ENCODE data around the gene SPEM2. TPM values are rescaled to one million over a fixed set of nuclear protein-coding genes. Genes with fewer than 3 reads are reported as not detected.

The SPEM2 gene
- total RNA-seq (ENCODE audit: low replicate concordance): not detected in 2 replicates
- long read RNA-seq: 0 reads

DNA sequence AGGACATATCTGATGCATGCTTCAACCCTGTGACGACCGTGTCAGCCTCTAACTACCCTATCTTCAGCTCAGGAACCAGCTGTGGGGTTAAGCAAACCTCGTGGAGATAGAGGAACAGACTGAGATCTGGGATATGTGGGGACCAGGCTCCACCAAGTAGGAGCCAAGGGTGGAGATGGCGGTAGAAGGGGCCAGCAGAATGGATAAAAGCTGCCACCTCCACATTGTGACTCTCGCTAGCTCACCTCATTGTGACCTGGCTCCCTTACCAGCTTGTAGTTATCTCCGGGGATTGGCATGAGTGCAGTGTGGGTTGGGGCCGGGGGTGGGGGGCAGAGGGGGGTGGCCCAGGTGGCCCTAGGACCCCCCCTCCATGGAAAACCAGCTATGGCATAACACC, at the start of gene SPEM2:
Gene SPEM2, plus strand, starts transcription at position 301 of the 400 bp plus-strand sequence. Its CDS starts 73 bp downstream, at position 374.
- H3K4me1 Mint-ChIP-seq (ENCODE audit: unreplicated experiment): no peaks in the 10 kb centered on the region
- H3K9me3 Mint-ChIP-seq: no peaks in the 10 kb centered on the region
- TF ChIP-seq, protein P1, sequence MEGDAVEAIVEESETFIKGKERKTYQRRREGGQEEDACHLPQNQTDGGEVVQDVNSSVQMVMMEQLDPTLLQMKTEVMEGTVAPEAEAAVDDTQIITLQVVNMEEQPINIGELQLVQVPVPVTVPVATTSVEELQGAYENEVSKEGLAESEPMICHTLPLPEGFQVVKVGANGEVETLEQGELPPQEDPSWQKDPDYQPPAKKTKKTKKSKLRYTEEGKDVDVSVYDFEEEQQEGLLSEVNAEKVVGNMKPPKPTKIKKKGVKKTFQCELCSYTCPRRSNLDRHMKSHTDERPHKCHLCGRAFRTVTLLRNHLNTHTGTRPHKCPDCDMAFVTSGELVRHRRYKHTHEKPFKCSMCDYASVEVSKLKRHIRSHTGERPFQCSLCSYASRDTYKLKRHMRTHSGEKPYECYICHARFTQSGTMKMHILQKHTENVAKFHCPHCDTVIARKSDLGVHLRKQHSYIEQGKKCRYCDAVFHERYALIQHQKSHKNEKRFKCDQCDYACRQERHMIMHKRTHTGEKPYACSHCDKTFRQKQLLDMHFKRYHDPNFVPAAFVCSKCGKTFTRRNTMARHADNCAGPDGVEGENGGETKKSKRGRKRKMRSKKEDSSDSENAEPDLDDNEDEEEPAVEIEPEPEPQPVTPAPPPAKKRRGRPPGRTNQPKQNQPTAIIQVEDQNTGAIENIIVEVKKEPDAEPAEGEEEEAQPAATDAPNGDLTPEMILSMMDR (conservative IDR thresholded peaks at IDR 0.05): no peak
- DNase-seq (ENCODE audit: extremely low spot score, unreplicated experiment): no peak
- no peak within 1 kb of the TSS for H3K27ac Mint-ChIP-seq
- no peaks in the 10 kb centered on the region for H3K27me3 Mint-ChIP-seq
- H3K4me3 Mint-ChIP-seq: no peak within 1 kb of the TSS
- no peaks in the 10 kb centered on the region for H3K36me3 Mint-ChIP-seq

DNA sequence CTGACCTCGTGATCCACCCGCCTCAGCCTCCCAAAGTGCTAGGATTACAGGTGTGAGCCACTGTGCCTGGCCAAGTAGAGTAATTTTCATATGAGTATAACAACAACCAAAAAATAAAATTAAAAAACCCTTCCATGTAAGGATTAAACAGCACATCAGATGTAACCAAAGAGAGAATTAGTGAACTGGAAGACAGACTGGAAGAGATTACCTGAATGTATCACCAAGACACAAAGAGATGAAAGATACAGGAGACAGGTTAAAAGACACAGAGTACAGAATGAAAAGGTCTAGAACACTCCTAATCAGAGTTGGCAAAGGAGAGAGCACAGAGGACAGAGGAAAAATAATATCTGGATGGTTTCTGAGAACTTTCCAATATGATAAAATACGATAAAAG, 46.3 kb upstream of the SPEM2 start:
- TF ChIP-seq, protein P1 (conservative IDR thresholded peaks at IDR 0.05): no peak
- H3K36me3 Mint-ChIP-seq: no peaks in the 10 kb centered on the region
- DNase-seq (ENCODE audit: extremely low spot score, unreplicated experiment): no peak
- no peak overlapping the region for H3K4me3 Mint-ChIP-seq
- no peak overlapping the region for H3K27ac Mint-ChIP-seq
- H3K4me1 Mint-ChIP-seq (ENCODE audit: unreplicated experiment): peaks cover 4% of the 10 kb centered on the region
- H3K27me3 Mint-ChIP-seq: peaks cover 46% of the 10 kb centered on the region
- peaks cover 5% of the 10 kb centered on the region for H3K9me3 Mint-ChIP-seq

DNA sequence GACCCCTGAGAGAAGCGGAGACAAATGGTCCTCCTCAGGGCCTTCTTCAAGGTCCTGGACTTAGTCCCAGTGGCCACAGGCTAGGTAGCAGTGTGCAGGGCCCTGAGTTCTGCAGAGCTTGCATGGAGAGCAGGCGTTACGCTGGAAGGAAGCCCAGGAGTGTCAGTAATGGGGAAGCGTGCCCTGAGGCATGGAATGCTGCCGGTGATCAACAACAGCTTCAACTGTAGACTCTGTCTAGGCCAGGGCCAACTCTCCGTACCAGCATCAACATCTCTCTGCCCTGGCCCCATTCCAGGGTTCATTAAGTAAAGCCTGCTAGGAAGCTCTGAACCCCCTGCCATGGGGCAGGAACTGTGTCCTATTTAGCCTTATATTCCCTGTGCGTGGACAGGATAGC, 45.1 kb upstream of the SPEM2 start:
- peaks cover 50% of the 10 kb centered on the region for H3K27me3 Mint-ChIP-seq
- peaks cover 5% of the 10 kb centered on the region for H3K9me3 Mint-ChIP-seq
- H3K27ac Mint-ChIP-seq: peak overlapping the region; percentile 75
- H3K4me1 Mint-ChIP-seq (ENCODE audit: unreplicated experiment): peaks cover 4% of the 10 kb centered on the region
- TF ChIP-seq, protein P1 (conservative IDR thresholded peaks at IDR 0.05): no peak
- no peak for DNase-seq (ENCODE audit: extremely low spot score, unreplicated experiment)
- H3K4me3 Mint-ChIP-seq: peak overlapping the region; percentile 86
- no peaks in the 10 kb centered on the region for H3K36me3 Mint-ChIP-seq

DNA sequence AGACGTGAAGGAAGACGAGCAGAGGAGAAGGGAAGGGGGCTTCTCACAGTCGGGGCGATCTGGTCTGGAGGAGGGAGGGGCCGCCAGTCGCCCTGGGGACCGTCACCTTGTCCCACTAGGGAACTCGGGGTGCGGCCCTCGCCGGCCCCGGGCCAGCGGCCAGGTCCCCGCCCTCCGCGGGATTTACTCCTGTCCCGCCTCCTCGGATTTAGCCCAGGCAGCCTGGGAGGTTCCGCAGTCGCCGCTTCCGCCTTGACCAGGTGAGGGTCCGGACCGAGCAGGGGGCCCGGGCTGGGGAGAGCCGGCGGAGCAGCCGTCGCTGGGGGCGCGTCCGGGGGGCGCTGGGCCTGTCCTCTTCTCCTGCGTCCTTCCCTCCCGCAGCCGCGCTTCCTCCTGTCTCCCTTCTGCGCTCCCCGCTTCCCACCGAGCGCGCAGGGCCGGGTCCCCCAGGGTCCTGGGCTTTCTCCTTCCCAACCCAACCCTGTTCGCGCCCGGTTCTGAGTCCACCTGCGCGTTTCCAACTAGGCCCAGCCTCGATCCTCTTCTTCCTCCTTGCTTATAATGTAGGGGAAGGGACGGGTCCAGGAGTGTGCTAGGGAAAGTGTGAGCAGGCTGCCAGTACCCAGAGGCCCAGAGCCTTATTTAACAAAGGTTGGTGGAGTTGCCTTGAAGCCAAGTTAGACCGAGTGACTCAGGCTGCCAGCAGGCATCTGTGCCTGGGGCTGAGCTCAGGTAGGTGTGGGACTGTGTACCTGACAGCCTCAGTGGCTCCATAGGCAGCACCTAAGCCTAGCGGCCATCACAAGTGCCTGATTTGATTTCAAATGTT, 44.3 kb upstream of the SPEM2 start, which contains the start of gene TNK1:
Gene TNK1, plus strand, starts transcription at position 235 of the 829 bp plus-strand sequence. CDS start 1,838 bp downstream, outside the sequence.
- H3K27ac Mint-ChIP-seq: peak within 1 kb of the TSS; percentile 80
- H3K9me3 Mint-ChIP-seq: peaks cover 5% of the 10 kb centered on the region
- H3K4me3 Mint-ChIP-seq: peak within 1 kb of the TSS; percentile 88
- peaks cover 4% of the 10 kb centered on the region for H3K36me3 Mint-ChIP-seq
- TF ChIP-seq, protein P1 (conservative IDR thresholded peaks at IDR 0.05): no peak
- peaks cover 4% of the 10 kb centered on the region for H3K4me1 Mint-ChIP-seq (ENCODE audit: unreplicated experiment)
- peaks cover 50% of the 10 kb centered on the region for H3K27me3 Mint-ChIP-seq
- DNase-seq (ENCODE audit: extremely low spot score, unreplicated experiment): no peak

DNA sequence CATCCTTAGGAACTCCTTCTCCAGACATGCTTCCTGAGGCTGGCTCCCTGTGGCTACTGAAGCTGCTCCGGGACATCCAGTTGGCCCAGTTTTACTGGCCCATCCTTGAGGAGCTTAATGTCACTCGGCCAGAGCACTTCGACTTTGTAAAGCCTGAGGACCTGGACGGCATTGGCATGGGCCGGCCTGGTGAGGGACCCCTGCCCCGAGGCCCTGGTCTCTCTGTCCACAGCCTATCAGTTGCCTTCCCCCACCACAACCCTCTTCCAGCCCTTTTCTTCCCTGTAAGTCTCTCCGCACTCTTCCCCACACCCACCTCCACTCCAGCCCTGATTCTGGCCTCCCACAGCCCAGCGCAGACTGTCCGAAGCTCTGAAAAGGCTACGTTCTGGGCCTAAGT, 42.5 kb upstream of the SPEM2 start:
- H3K4me3 Mint-ChIP-seq: peak overlapping the region; percentile 41
- peaks cover 5% of the 10 kb centered on the region for H3K9me3 Mint-ChIP-seq
- TF ChIP-seq, protein P1 (conservative IDR thresholded peaks at IDR 0.05): no peak
- peaks cover 4% of the 10 kb centered on the region for H3K36me3 Mint-ChIP-seq
- DNase-seq (ENCODE audit: extremely low spot score, unreplicated experiment): no peak
- H3K27me3 Mint-ChIP-seq: peaks cover 45% of the 10 kb centered on the region
- no peak overlapping the region for H3K27ac Mint-ChIP-seq
- H3K4me1 Mint-ChIP-seq (ENCODE audit: unreplicated experiment): peaks cover 4% of the 10 kb centered on the region

Data from type B pancreatic cell (in vitro differentiated cells).